HG03558 (cell line): Measurements from ENCODE around the gene RASL11A.
"Not testable (repeated sequence)": the region's sequence is repeated elsewhere in the genome, so short reads cannot be mapped to it uniquely, and the experiment has no call there.

ENCODE experiments used
- ATAC-seq: cut with Tn5 transposase; IDR thresholded peaks from one replicate; pipeline ENCODE4 v1.9.1; 2021; ENCODE audit warnings: moderate number of reproducible peaks; ENCODE audit not compliant: unreplicated experiment; ENCODE audit errors: extremely low read depth

RASL11A gene

GRCh38 chr13:27270594-27271520 is at the start of gene RASL11A:
RASL11A (plus strand) TSS chr13:27270830; CDS start chr13:27270945, 115 bp downstream.
- ATAC-seq: peak; percentile 63

GRCh38 chr13:27222100-27222499 is 48.5 kb upstream of the RASL11A start:
- ATAC-seq: not testable (repeated sequence)

GRCh38 chr13:27226991-27227390 is 43.6 kb upstream of the RASL11A start:
- no peak for ATAC-seq

- ATAC-seq: no peak
Observed at GRCh38 chr13:27228131-27228530, 42.5 kb upstream of the RASL11A start.

GRCh38 chr13:27229642-27230041 is 41.0 kb upstream of the RASL11A start:
- ATAC-seq: no peak

- no peak for ATAC-seq
Observed at GRCh38 chr13:27233964-27234363, 36.7 kb upstream of the RASL11A start.

GRCh38 chr13:27236478-27236877 is 34.2 kb upstream of the RASL11A start:
- no peak for ATAC-seq

- ATAC-seq: no peak
Observed at GRCh38 chr13:27242702-27243101, 27.9 kb upstream of the RASL11A start.

GRCh38 chr13:27245610-27246009 is 25.0 kb upstream of the RASL11A start:
- no peak for ATAC-seq

GRCh38 chr13:27250833-27251165 is 19.8 kb upstream of the RASL11A start:
- ATAC-seq: no peak

- ATAC-seq: peak; percentile 92
Observed at GRCh38 chr13:27251166-27252091, 19.2 kb upstream of the RASL11A start, which contains the start of gene RPL21. RPL21 (plus strand) TSS chr13:27251558; CDS start chr13:27253777, 2,219 bp downstream.

GRCh38 chr13:27252467-27252866 is 18.2 kb upstream of the RASL11A start:
- ATAC-seq: no peak

- ATAC-seq: no peak
Observed at GRCh38 chr13:27257233-27257568, 13.4 kb upstream of the RASL11A start.

- no peak for ATAC-seq
Observed at GRCh38 chr13:27257648-27258253, 12.9 kb upstream of the RASL11A start.

GRCh38 chr13:27258637-27259386 is 11.8 kb upstream of the RASL11A start:
- ATAC-seq: no peak

- ATAC-seq: peak; percentile 54
Observed at GRCh38 chr13:27259831-27260230, 10.8 kb upstream of the RASL11A start.

GRCh38 chr13:27261396-27261795 is 9.2 kb upstream of the RASL11A start:
- ATAC-seq: no peak

- no peak for ATAC-seq
Observed at GRCh38 chr13:27263438-27263837, 7.2 kb upstream of the RASL11A start.

GRCh38 chr13:27264181-27264580 is 6.4 kb upstream of the RASL11A start:
- no peak for ATAC-seq

GRCh38 chr13:27264648-27265047 is 6.0 kb upstream of the RASL11A start:
- ATAC-seq: no peak
